ENCODE measurements around the gene BEND5.

DNA sequence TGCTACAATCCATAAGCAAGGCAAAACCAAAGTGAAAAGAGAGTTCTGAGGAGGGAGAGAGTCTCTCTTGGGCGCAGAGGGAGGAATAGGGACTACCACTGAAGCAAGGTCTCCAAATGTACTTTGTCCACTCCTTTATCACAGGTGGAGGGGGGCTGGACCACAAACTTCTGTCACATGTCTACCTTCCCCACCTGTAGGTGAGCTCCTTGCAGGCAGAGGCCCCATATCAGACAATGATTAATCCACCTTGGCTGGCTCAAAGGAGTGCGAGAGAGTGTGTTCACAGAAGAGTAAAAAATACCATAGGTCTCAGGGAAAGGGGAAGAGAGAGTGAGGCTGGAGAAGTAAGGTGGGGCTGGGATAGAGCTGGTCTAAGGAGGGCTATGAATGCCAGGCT, 4.5 kb downstream of the BEND5 start:
- TF ChIP-seq, protein P1, sequence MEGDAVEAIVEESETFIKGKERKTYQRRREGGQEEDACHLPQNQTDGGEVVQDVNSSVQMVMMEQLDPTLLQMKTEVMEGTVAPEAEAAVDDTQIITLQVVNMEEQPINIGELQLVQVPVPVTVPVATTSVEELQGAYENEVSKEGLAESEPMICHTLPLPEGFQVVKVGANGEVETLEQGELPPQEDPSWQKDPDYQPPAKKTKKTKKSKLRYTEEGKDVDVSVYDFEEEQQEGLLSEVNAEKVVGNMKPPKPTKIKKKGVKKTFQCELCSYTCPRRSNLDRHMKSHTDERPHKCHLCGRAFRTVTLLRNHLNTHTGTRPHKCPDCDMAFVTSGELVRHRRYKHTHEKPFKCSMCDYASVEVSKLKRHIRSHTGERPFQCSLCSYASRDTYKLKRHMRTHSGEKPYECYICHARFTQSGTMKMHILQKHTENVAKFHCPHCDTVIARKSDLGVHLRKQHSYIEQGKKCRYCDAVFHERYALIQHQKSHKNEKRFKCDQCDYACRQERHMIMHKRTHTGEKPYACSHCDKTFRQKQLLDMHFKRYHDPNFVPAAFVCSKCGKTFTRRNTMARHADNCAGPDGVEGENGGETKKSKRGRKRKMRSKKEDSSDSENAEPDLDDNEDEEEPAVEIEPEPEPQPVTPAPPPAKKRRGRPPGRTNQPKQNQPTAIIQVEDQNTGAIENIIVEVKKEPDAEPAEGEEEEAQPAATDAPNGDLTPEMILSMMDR (conservative IDR thresholded peaks at IDR 0.05; ENCODE audit: low read depth, low read length), result no peak
- no peak for TF ChIP-seq CEBPB (IDR thresholded peaks at IDR 0.05; ENCODE audit: low read depth, low read length)
- TF ChIP-seq POLR2A (IDR thresholded peaks at IDR 0.05; ENCODE audit: low read depth, low read length), result no peak
- no peak for TF ChIP-seq SMC3 (IDR thresholded peaks at IDR 0.05; ENCODE audit: low read depth, low read length)
- TF ChIP-seq, protein P2, sequence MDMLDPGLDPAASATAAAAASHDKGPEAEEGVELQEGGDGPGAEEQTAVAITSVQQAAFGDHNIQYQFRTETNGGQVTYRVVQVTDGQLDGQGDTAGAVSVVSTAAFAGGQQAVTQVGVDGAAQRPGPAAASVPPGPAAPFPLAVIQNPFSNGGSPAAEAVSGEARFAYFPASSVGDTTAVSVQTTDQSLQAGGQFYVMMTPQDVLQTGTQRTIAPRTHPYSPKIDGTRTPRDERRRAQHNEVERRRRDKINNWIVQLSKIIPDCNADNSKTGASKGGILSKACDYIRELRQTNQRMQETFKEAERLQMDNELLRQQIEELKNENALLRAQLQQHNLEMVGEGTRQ (IDR thresholded peaks at IDR 0.05; ENCODE audit: low read depth, low read length), result no peak
- no peak for TF ChIP-seq BHLHE40 (IDR thresholded peaks at IDR 0.05; ENCODE audit: low read depth, low read length)
- no peak for TF ChIP-seq RCOR1 (IDR thresholded peaks at IDR 0.05; ENCODE audit: insufficient replicate concordance, low read length)
